ENCODE data around the gene EXOC2. TPM values are rescaled to one million over a fixed set of nuclear protein-coding genes. Genes with fewer than 3 reads are reported as not detected.
A peak's percentile ranks its signal among the peaks of the same experiment; 100 is the strongest.

EXOC2 gene
- total and polyA plus RNA-seq, 2 of the 13 experiments (the other 11 are each of a cell fraction or from before 2014, with no cell fraction given) = 12.6 to 22.9 TPM

- TF ChIP-seq SNAPC4 (CRISPR knock-in tag; IDR thresholded peaks at IDR 0.05) = no peak
- no peak for TF ChIP-seq ZNF776 (CRISPR knock-in tag; IDR thresholded peaks at IDR 0.05)
- no peak for TF ChIP-seq RAD51 (IDR thresholded peaks at IDR 0.05; ENCODE audit: borderline replicate concordance)
- no peak for TF ChIP-seq ARID4A (CRISPR knock-in tag; IDR thresholded peaks at IDR 0.05; ENCODE audit: borderline replicate concordance)
- no peak for TF ChIP-seq ZNF841 (CRISPR knock-in tag; IDR thresholded peaks at IDR 0.05; ENCODE audit: borderline replicate concordance)
- no peak for TF ChIP-seq ZBTB1 (CRISPR knock-in tag; IDR thresholded peaks at IDR 0.05; ENCODE audit: borderline replicate concordance)
- TF ChIP-seq PHB2 (IDR thresholded peaks at IDR 0.05; ENCODE audit: partially characterized antibody) = no peak
- TF ChIP-seq PAWR (CRISPR knock-in tag; IDR thresholded peaks at IDR 0.05; ENCODE audit: borderline replicate concordance) = 0 out of 2 replicates have a peak, but pooled peaks have one; percentile 58
- no peak for TF ChIP-seq TBX2 (CRISPR knock-in tag; IDR thresholded peaks at IDR 0.05; ENCODE audit: borderline replicate concordance)
- no peak for TF ChIP-seq ZNF670 (CRISPR knock-in tag; IDR thresholded peaks at IDR 0.05; ENCODE audit: borderline replicate concordance)
- TF ChIP-seq STAT5B (CRISPR knock-in tag; IDR thresholded peaks at IDR 0.05) = no peak
- no peak for TF ChIP-seq NFE2 (CRISPR knock-in tag; IDR thresholded peaks at IDR 0.05)
- 0 out of 2 replicates have a peak, but pooled peaks have one; percentile 42 for TF ChIP-seq MTA1 (CRISPR knock-in tag; IDR thresholded peaks at IDR 0.05; ENCODE audit: borderline replicate concordance)
- no peak for TF ChIP-seq AFF4 (CRISPR knock-in tag; IDR thresholded peaks at IDR 0.05)
- no peak for TF ChIP-seq HOXD1 (CRISPR knock-in tag; IDR thresholded peaks at IDR 0.05)
Measured at GRCh38 chr6:710601-711571, 17.9 kb upstream of the EXOC2 start (continued).

All from HepG2 (cell line).